Gastroesophageal sphincter (tissue), 4 donors: Measurements from ENCODE around the gene KRTAP12-1. TPM values are rescaled to one million over a fixed set of nuclear protein-coding genes. Genes with fewer than 3 reads are reported as not detected.

ENCODE experiments used
- ATAC-seq: fragments of 150-250 bp; one replicate; pipeline ENCODE4 v1.9.1; 2016; ENCODE audit warnings: mild to moderate bottlenecking, moderate library complexity
- H3K27ac ChIP-seq, 4 donors: fragments of 200-600 bp; sonication (generic) in 3 of 4; 1 replicate in 3 of 4; 2 replicates in 1 of 4; pipeline ENCODE4 v1.5.1; 2016 to 2019
- H3K27me3 ChIP-seq: fragments of 200-600 bp; sonication (generic); one replicate; pipeline ENCODE4 v1.5.1; 2019
- H3K36me3 ChIP-seq, 2 donors: fragments of 200-600 bp; sonication (generic); one replicate each; pipeline ENCODE4 v1.5.1; 2019; ENCODE audit warnings: control low read depth in 1 of 2
- H3K4me1 ChIP-seq, 3 donors: fragments of 200-600 bp; sonication (generic); 1 replicate in 2 of 3; 2 replicates in 1 of 3; pipeline ENCODE4 v1.5.1; 2016 to 2019; ENCODE audit warnings: control low read depth in 2 of 3
- H3K4me3 ChIP-seq, 2 donors: fragments of 200-600 bp; sonication (generic); one replicate each; pipeline ENCODE4 v1.5.1; 2019; ENCODE audit warnings: mild to moderate bottlenecking in 1 of 2, moderate library complexity in 1 of 2
- H3K9me3 ChIP-seq, 3 donors: fragments of 200-600 bp; sonication (generic); one replicate each; pipeline ENCODE4 v1.5.1; 2017 to 2019; ENCODE audit warnings: control low read depth in 2 of 3
- EP300 ChIP-seq: sonication (generic); formaldehyde crosslinking; IDR thresholded peaks from one replicate; pipeline ENCODE4 v1.6.1; 2017; ENCODE audit warnings: antibody characterized with exemption, mild to moderate bottlenecking
- POLR2A ChIP-seq, 2 donors: fragments of 450-650 bp; IDR thresholded peaks; one replicate each; pipeline ENCODE4 v1.6.1; 2017; ENCODE audit warnings: antibody characterized with exemption in 2 of 2, mild to moderate bottlenecking in 2 of 2, moderate library complexity in 1 of 2
- POLR2AphosphoS5 ChIP-seq: sonication (generic); formaldehyde crosslinking; IDR thresholded peaks from one replicate; pipeline ENCODE4 v1.6.1; 2017; ENCODE audit warnings: antibody characterized with exemption
- WGBS, 2 donors: methylation state at CpG; one replicate each; pipeline ENCODE4 v1.1.5; 2018; ENCODE audit warnings: low coverage in 1 of 2; 5-methylcytosine and 5-hydroxymethylcytosine counted together
- total RNA-seq, 4 donors: library from RNA; depleted of rRNA; stranded (reverse); fragments of >200 nt; gene quantifications; one replicate each; pipeline ENCODE4 v1.1.0, GENCODE V29; 2016
- TF ChIP-seq, protein P1 (sequence below), 4 experiments: fragments of 200-600 bp in 2 of 4; fragments of 450-650 bp in 2 of 4; sonication (generic) in 1 of 4; IDR thresholded peaks; one replicate each; pipeline ENCODE4 v1.5.1; 2017 to 2019; ENCODE audit warnings: antibody characterized with exemption in 4 of 4, mild to moderate bottlenecking in 2 of 4, moderate library complexity in 2 of 4

The KRTAP12-1 gene, protein sequence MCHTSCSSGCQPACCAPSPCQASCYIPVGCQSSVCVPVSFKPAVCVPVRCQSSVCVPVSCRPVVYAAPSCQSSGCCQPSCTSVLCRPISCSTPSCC
- not detected for total RNA-seq

DNA sequence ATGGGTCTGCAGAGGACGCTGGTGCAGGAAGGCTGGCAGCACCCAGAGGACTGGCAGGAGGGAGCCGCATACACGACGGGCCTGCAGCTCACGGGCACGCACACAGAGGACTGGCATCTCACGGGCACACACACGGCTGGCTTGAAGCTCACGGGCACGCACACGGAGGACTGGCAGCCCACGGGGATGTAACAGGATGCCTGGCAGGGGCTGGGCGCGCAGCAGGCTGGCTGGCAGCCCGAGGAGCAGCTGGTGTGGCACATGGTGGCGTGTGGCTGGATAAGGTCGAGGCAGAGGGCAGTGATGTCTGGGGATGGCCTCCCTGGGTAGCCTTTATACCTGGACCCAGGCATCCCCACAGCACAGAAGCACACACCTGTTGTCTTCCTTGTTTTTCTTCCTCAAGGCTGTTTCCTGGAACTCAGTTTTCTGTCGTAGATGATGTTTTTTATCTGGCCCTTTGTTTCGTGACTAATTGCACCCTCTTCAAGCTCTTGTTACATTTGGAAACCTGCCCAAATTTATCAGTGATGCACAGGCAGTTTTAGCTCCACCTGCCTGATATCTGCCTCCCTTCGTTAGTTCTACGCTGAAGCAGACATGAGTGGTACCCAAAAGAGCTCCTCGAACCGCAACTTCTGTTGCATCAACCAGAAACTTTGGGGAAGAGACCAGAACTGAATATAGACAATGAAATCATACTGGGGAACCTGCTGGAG lies at the start of gene KRTAP12-1:
TSS of gene KRTAP12-1 (minus strand) at position 303 of the 719 bp plus-strand sequence. CDS start at position 263, 40 bp downstream.
- no peak within 1 kb of the TSS for H3K27ac ChIP-seq
- no peak for TF ChIP-seq POLR2AphosphoS5
- no peak for TF ChIP-seq POLR2A (IDR thresholded peaks at IDR 0.05)
- no peak for TF ChIP-seq EP300
- TF ChIP-seq, protein P1, sequence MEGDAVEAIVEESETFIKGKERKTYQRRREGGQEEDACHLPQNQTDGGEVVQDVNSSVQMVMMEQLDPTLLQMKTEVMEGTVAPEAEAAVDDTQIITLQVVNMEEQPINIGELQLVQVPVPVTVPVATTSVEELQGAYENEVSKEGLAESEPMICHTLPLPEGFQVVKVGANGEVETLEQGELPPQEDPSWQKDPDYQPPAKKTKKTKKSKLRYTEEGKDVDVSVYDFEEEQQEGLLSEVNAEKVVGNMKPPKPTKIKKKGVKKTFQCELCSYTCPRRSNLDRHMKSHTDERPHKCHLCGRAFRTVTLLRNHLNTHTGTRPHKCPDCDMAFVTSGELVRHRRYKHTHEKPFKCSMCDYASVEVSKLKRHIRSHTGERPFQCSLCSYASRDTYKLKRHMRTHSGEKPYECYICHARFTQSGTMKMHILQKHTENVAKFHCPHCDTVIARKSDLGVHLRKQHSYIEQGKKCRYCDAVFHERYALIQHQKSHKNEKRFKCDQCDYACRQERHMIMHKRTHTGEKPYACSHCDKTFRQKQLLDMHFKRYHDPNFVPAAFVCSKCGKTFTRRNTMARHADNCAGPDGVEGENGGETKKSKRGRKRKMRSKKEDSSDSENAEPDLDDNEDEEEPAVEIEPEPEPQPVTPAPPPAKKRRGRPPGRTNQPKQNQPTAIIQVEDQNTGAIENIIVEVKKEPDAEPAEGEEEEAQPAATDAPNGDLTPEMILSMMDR (IDR thresholded peaks at IDR 0.05): no peak
- no peak for ATAC-seq
- H3K27me3 ChIP-seq: peaks cover 21% of the 10 kb centered on the region
- no peaks in the 10 kb centered on the region for H3K36me3 ChIP-seq
- H3K9me3 ChIP-seq: no peaks in the 10 kb centered on the region
- WGBS, 2 donors: 50 to 56% methylated on average over 3 to 7 of the region's 23 CpGs
- H3K4me1 ChIP-seq: no peaks in the 10 kb centered on the region
- no peak within 1 kb of the TSS for H3K4me3 ChIP-seq

DNA sequence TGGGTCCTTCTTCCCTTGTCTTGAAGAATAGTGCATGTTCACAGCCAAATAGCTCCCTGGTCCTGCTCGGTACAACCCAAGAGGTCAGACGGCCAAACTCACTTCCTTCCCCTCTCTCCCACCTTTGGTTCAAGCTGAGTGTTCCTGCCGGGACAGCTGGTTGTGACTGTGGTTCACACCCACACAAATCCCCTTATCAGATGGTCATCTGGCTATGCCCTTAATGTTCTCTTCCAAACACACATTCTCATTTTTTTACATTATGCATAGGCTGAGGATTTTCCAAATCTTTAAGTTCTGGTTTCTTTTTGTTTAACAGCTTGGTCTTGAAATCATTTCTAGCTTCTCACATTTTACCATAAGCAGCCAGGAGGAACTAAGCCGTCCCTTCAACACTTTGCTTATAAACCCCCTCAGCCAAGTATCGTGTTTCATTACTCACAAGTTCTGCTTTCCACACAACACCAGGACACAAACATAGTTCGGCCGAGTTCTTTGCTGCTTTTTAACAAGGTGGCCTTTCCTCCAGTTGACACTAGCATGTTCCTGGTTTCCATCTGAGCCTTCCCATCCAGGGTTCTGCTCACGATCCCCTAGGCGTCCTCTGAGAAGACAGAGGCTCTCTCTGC lies 49.1 kb upstream of the KRTAP12-1 start:
- H3K4me1 ChIP-seq: no peaks in the 10 kb centered on the region
- H3K36me3 ChIP-seq: no peaks in the 10 kb centered on the region
- ATAC-seq: no peak
- no peak overlapping the region for H3K4me3 ChIP-seq
- no peak overlapping the region for H3K27ac ChIP-seq
- 56 to 60% methylated on average over 6 to 9 of the region's 9 CpGs for WGBS, 2 donors
- TF ChIP-seq EP300: no peak
- TF ChIP-seq POLR2A (IDR thresholded peaks at IDR 0.05): no peak
- no peak for TF ChIP-seq POLR2AphosphoS5
- TF ChIP-seq, protein P1 (IDR thresholded peaks at IDR 0.05): no peak
- peaks cover 72% of the 10 kb centered on the region for H3K27me3 ChIP-seq
- peaks cover 0 to 11% (median 0%) of the 10 kb centered on the region in 3 donors for H3K9me3 ChIP-seq

DNA sequence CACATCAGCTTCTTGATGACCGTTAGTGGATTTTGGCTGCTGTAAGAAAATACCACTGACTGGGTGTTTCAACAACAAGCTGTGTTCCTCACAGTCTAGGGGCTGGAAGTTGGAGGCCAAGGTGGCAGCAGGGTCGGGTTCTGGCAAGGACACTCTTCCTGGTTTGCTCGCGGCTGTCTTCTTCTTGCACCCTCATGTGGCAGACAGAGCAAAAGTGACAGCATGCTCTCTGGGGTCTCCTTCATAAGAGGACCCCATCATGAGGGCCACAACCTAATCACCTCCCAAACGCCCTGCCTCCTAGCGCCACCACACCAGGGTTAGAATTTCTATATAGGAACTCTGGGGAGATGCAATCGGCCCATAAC lies 48.0 kb upstream of the KRTAP12-1 start:
- Histone ChIP-seq H3K27ac (no peak overlapping the region), H3K4me3 (no peak overlapping the region), H3K27me3 (peaks cover 77% of the 10 kb centered on the region), H3K36me3 (no peaks in the 10 kb centered on the region), H3K9me3 (peaks cover 0 to 2% (median 0%) of the 10 kb centered on the region in 3 donors), H3K4me1 (no peaks in the 10 kb centered on the region)
- TF ChIP-seq POLR2AphosphoS5 (no peak), POLR2A (IDR thresholded peaks at IDR 0.05) (no peak), EP300 (no peak)
- TF ChIP-seq, protein P1 (IDR thresholded peaks at IDR 0.05): no peak
- WGBS, 2 donors: 88 to 100% methylated on average over 1 to 3 of the region's 7 CpGs
- ATAC-seq: no peak

DNA sequence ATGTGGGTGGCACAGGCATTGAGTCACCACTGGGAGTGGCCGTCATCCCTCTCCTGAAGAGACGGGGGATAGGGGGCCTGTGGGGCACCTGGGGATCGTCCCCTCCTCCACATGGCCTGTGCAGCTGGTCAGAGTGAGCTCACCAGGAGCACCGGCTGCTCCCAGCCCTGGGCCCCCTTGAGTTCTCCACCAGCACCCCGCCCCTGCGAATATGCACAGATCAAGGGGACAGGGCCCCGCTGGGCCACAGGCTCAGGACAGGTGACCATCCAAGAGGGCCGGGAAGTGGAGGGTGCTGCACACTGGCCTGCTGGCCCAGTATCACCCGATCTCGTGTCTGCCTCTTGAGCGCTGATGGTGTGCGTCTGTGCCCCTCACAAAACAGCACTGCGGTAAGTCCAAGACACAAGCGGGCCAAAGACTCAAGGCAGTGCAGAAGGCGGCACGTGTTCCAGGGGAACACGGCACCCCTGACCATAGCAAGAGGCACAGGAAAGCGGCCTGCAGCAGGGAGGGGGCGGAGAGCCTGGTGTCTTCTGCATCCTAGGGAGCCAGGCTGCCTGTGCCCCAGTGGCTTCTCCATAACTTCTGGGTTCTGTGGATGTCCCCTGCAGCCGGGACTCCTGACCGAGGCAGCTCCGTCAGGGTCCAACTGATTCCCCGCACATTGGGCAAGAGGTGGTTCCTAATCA lies 47.5 kb upstream of the KRTAP12-1 start:
- ATAC-seq: no peak
- no peaks in the 10 kb centered on the region for H3K9me3 ChIP-seq
- no CpG with 5 or more reads among the region's 23 CpGs for WGBS, 2 donors
- no peak overlapping the region for H3K27ac ChIP-seq
- peaks cover 81% of the 10 kb centered on the region for H3K27me3 ChIP-seq
- H3K36me3 ChIP-seq: no peaks in the 10 kb centered on the region
- H3K4me3 ChIP-seq: no peak overlapping the region
- TF ChIP-seq EP300 (no peak), POLR2AphosphoS5 (no peak), POLR2A (IDR thresholded peaks at IDR 0.05) (no peak)
- TF ChIP-seq, protein P1 (IDR thresholded peaks at IDR 0.05): no peak
- H3K4me1 ChIP-seq: no peaks in the 10 kb centered on the region
